SK-N-SH treated with all-trans-retinoic acid at 6 μM for 48 hours (cell line): ENCODE data around the gene ARHGAP26.

ENCODE experiments used
- ATAC-seq: fragments of 200-7000 bp; cut with Tn5 transposase; 3 replicates; pipeline ENCODE4 v1.9.1; 2020; ENCODE audit warnings: mild to moderate bottlenecking, moderate library complexity
- ARNTL ChIP-seq: fragments of 450-650 bp; formaldehyde crosslinking; IDR thresholded peaks from 2 replicates; pipeline ENCODE4 v1.5.0; 2020; ENCODE audit warnings: low read depth, mild to moderate bottlenecking, moderate library complexity, borderline replicate concordance
- BACH2 ChIP-seq: fragments of 250-450 bp; sonication (Bioruptor Pico); IDR thresholded peaks from 2 replicates; pipeline ENCODE4 v1.9.0; 2021; ENCODE audit warnings: mild to moderate bottlenecking, borderline replicate concordance
- CREB5 ChIP-seq: fragments of 250-450 bp; sonication (Bioruptor Pico); IDR thresholded peaks from 2 replicates; pipeline ENCODE4 v1.5.1; 2020; ENCODE audit warnings: low read depth, mild to moderate bottlenecking, moderate library complexity
- CSDC2 ChIP-seq: fragments of 250-450 bp; sonication (Bioruptor Pico); IDR thresholded peaks from 2 replicates; pipeline ENCODE4 v1.5.0; 2020; ENCODE audit warnings: mild to moderate bottlenecking, moderate library complexity
- CSRNP3 ChIP-seq: fragments of 250-450 bp; sonication (Bioruptor Pico); IDR thresholded peaks from 2 replicates; pipeline ENCODE4 v1.5.1; 2021; ENCODE audit warnings: mild to moderate bottlenecking, moderate library complexity
- ESRRG ChIP-seq: fragments of 250-450 bp; sonication (Bioruptor Pico); IDR thresholded peaks from 2 replicates; pipeline ENCODE4 v1.6.1; 2021; ENCODE audit warnings: mild to moderate bottlenecking
- GLIS3 ChIP-seq: fragments of 250-450 bp; sonication (Bioruptor Pico); IDR thresholded peaks from 2 replicates; pipeline ENCODE4 v1.5.0; 2020; ENCODE audit warnings: mild to moderate bottlenecking, moderate library complexity
- ISL1 ChIP-seq: fragments of 250-450 bp; sonication (Bioruptor Pico); IDR thresholded peaks from 2 replicates; pipeline ENCODE4 v2.1.2; 2022; ENCODE audit warnings: mild to moderate bottlenecking, moderate library complexity
- OSR1 ChIP-seq: fragments of 250-450 bp; sonication (Bioruptor Pico); IDR thresholded peaks from 2 replicates; pipeline ENCODE4 v1.8.0; 2022; ENCODE audit warnings: moderate library complexity, mild to moderate bottlenecking, inconsistent platforms
- POU6F1 ChIP-seq: fragments of 250-450 bp; sonication (Bioruptor Pico); IDR thresholded peaks from 2 replicates; pipeline ENCODE4 v1.8.0; 2021; ENCODE audit warnings: low read depth, mild to moderate bottlenecking, moderate library complexity, borderline replicate concordance
- PPARA ChIP-seq: fragments of 250-450 bp; sonication (Bioruptor Pico); IDR thresholded peaks from 2 replicates; pipeline ENCODE4 v1.5.0; 2020; ENCODE audit warnings: mild to moderate bottlenecking, borderline replicate concordance
- RARB ChIP-seq: fragments of 250-450 bp; sonication (Bioruptor Pico); IDR thresholded peaks from 2 replicates; pipeline ENCODE4 v1.8.0; 2021; ENCODE audit warnings: mild to moderate bottlenecking, moderate library complexity
- SNAI2 ChIP-seq: fragments of 250-450 bp; sonication (Bioruptor Pico); IDR thresholded peaks from 2 replicates; pipeline ENCODE4 v1.5.0; 2020; ENCODE audit warnings: mild to moderate bottlenecking, moderate library complexity
- TCF4 ChIP-seq: fragments of 250-450 bp; sonication (Bioruptor Pico); IDR thresholded peaks from 2 replicates; pipeline ENCODE4 v1.8.0; 2021; ENCODE audit warnings: mild to moderate bottlenecking, moderate library complexity, borderline replicate concordance
- TOX ChIP-seq: fragments of 250-450 bp; sonication (Bioruptor Pico); IDR thresholded peaks from 2 replicates; pipeline ENCODE4 v1.8.0; 2021; ENCODE audit warnings: mild to moderate bottlenecking, moderate library complexity, borderline replicate concordance
- TSHZ2 ChIP-seq: fragments of 250-450 bp; sonication (Bioruptor Pico); IDR thresholded peaks from 2 replicates; pipeline ENCODE4 v1.5.0; 2020; ENCODE audit warnings: mild to moderate bottlenecking, moderate library complexity
- ZC3H10 ChIP-seq: fragments of 250-450 bp; sonication (Bioruptor Pico); IDR thresholded peaks from 2 replicates; pipeline ENCODE4 v1.5.1; 2021; ENCODE audit warnings: mild to moderate bottlenecking, moderate library complexity
- ZFP3 ChIP-seq: fragments of 250-450 bp; sonication (Bioruptor Pico); IDR thresholded peaks from 2 replicates; pipeline ENCODE4 v1.5.0; 2020; ENCODE audit warnings: mild to moderate bottlenecking, moderate library complexity
- ZFP30 ChIP-seq: fragments of 450-650 bp; formaldehyde crosslinking; IDR thresholded peaks from 2 replicates; pipeline ENCODE4 v1.5.0; 2022; ENCODE audit warnings: mild to moderate bottlenecking, moderate library complexity
- ZNF565 ChIP-seq: fragments of 450-650 bp; formaldehyde crosslinking; conservative IDR thresholded peaks from 2 replicates; pipeline ENCODE4 v1.5.0; 2020; ENCODE audit warnings: low read depth, mild to moderate bottlenecking, moderate library complexity
- ZNF70 ChIP-seq: fragments of 450-650 bp; formaldehyde crosslinking; IDR thresholded peaks from 2 replicates; pipeline ENCODE4 v1.5.0; 2020; ENCODE audit warnings: mild to moderate bottlenecking, moderate library complexity
- ZNF8 ChIP-seq: fragments of 450-650 bp; formaldehyde crosslinking; IDR thresholded peaks from 2 replicates; pipeline ENCODE4 v1.5.0; 2020; ENCODE audit warnings: mild to moderate bottlenecking, moderate library complexity

The ARHGAP26 gene

GRCh38 chr5:143017541-143017940 is 247.4 kb downstream of the ARHGAP26 start:
- TF ChIP-seq ESRRG (CRISPR knock-in tag) (no peak), ZC3H10 (CRISPR knock-in tag) (no peak), BACH2 (CRISPR knock-in tag) (no peak), RARB (CRISPR knock-in tag) (no peak), ZFP3 (CRISPR knock-in tag) (no peak), ZNF8 (CRISPR knock-in tag) (no peak), SNAI2 (CRISPR knock-in tag) (no peak), ISL1 (CRISPR knock-in tag) (no peak), TSHZ2 (no peak), TOX (CRISPR knock-in tag) (no peak), OSR1 (CRISPR knock-in tag) (no peak), POU6F1 (no peak), ZNF70 (CRISPR knock-in tag) (no peak)
- no peak for ATAC-seq

- no peak for TF ChIP-seq ZFP30 (CRISPR knock-in tag)
- no peak for TF ChIP-seq ZNF8 (CRISPR knock-in tag)
- no peak for TF ChIP-seq ZNF565 (CRISPR knock-in tag)
- no peak for TF ChIP-seq TCF4
- no peak for TF ChIP-seq ZFP3 (CRISPR knock-in tag)
- ATAC-seq, result no peak
Measured at GRCh38 chr5:143017992-143018391, 247.8 kb downstream of the ARHGAP26 start.

- TF ChIP-seq OSR1 (CRISPR knock-in tag) (no peak), ZFP30 (CRISPR knock-in tag) (no peak)
Measured at GRCh38 chr5:143019157-143019556, 249.0 kb downstream of the ARHGAP26 start.

GRCh38 chr5:143019614-143020515 is 249.7 kb downstream of the ARHGAP26 start:
- ATAC-seq, result no peak
- TF ChIP-seq ARNTL (CRISPR knock-in tag) (no peak), ZNF8 (CRISPR knock-in tag) (no peak), RARB (CRISPR knock-in tag) (no peak), ZFP30 (CRISPR knock-in tag) (no peak), ZNF70 (CRISPR knock-in tag) (no peak), ZFP3 (CRISPR knock-in tag) (no peak), CSRNP3 (no peak), OSR1 (CRISPR knock-in tag) (no peak), CREB5 (no peak), ZC3H10 (CRISPR knock-in tag) (no peak), GLIS3 (CRISPR knock-in tag) (no peak), ISL1 (CRISPR knock-in tag) (no peak), PPARA (CRISPR knock-in tag) (no peak), ESRRG (CRISPR knock-in tag) (no peak), TCF4 (no peak), CSDC2 (CRISPR knock-in tag) (no peak)
- TF ChIP-seq, all 23 proteins: peak for 0

More at GRCh38 chr5:143019157-143019556, 249.0 kb downstream of the ARHGAP26 start:
- ATAC-seq, result no peak
